GM23338 (cell line): ENCODE measurements around the gene CEP95.

Source experiments
- EZH2 ChIP-seq: fragments of 200-600 bp; sonication (generic); IDR thresholded peaks from one replicate; pipeline ENCODE4 v1.8.0; 2017; ENCODE audit warnings: antibody characterized with exemption, mild to moderate bottlenecking, low read depth; ENCODE audit not compliant: unreplicated experiment
- JUNB ChIP-seq: IDR thresholded peaks from one replicate; pipeline ENCODE4 v1.6.1; 2016; ENCODE audit warnings: antibody characterized with exemption; ENCODE audit not compliant: unreplicated experiment
- POLR2AphosphoS5 ChIP-seq: IDR thresholded peaks from 2 replicates; pipeline ENCODE4 v1.6.1; 2016; ENCODE audit warnings: antibody characterized with exemption, low read depth
- ZNF331 ChIP-seq: fragments of 250-450 bp; sonication (Bioruptor Pico); IDR thresholded peaks from 2 replicates; pipeline ENCODE4 v1.5.0; 2020; ENCODE audit warnings: low read depth, mild to moderate bottlenecking, moderate library complexity
- TF ChIP-seq, protein P1 (sequence below), 2 experiments: fragments of 200-600 bp in 1 of 2; sonication (generic) in 1 of 2; conservative IDR thresholded peaks; 2 replicates each; pipeline versions ENCODE4 v1.5.1 to v1.6.1; 2016 to 2017; ENCODE audit warnings: antibody characterized with exemption in 2 of 2, low read depth in 2 of 2, mild to moderate bottlenecking in 2 of 2, moderate library complexity in 1 of 2
- TF ChIP-seq, protein P2 (sequence below): IDR thresholded peaks from one replicate; pipeline ENCODE4 v1.6.1; 2018; ENCODE audit warnings: antibody characterized with exemption; ENCODE audit not compliant: unreplicated experiment

DNA sequence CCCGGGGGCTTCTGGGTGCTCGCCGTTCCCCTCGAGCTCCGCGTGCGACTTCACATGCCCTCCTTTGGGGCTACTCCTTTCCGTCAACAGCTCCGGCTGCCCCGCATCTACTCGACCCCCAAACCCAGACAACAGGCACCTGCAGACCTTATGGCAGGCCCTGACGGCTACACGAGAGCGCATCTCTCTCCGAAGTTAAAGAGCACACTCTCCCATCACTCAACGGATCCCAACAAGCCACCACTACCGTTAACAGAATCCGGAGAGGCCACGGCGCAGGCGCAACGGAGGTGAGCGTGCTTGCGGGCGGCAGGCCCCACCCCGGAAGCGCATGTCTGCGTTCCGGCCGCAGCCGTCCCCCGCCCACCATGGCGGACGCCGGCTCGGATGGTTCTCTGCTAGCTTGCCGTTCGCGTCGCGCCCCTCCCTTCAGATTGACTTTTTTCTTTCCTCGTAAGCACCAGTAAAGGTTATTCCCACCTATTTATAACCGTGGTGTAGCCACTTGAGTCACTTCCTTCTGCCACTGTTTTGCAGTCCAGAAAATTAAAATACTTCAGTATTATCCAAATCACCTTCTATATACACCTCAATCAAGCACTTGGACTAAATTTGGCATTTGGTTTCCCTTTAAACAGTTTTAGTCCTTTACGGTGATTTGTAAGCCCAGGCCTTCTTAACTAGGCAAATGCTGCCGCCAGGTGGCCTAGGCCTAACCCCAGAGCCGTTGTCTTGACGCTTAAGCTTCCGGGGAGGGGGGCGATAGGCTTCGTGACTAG, 9.8 kb upstream of the CEP95 start, which contains the start of gene POLG2:
- TF ChIP-seq, protein P1, sequence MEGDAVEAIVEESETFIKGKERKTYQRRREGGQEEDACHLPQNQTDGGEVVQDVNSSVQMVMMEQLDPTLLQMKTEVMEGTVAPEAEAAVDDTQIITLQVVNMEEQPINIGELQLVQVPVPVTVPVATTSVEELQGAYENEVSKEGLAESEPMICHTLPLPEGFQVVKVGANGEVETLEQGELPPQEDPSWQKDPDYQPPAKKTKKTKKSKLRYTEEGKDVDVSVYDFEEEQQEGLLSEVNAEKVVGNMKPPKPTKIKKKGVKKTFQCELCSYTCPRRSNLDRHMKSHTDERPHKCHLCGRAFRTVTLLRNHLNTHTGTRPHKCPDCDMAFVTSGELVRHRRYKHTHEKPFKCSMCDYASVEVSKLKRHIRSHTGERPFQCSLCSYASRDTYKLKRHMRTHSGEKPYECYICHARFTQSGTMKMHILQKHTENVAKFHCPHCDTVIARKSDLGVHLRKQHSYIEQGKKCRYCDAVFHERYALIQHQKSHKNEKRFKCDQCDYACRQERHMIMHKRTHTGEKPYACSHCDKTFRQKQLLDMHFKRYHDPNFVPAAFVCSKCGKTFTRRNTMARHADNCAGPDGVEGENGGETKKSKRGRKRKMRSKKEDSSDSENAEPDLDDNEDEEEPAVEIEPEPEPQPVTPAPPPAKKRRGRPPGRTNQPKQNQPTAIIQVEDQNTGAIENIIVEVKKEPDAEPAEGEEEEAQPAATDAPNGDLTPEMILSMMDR (conservative IDR thresholded peaks at IDR 0.05; ENCODE audit: low read depth in 2 of 2): peak; percentile 58 to 76
- TF ChIP-seq EZH2 (no peak), ZNF331 (CRISPR knock-in tag) (no peak), POLR2AphosphoS5 (peak; percentile 86), JUNB (no peak)
- TF ChIP-seq, protein P2, sequence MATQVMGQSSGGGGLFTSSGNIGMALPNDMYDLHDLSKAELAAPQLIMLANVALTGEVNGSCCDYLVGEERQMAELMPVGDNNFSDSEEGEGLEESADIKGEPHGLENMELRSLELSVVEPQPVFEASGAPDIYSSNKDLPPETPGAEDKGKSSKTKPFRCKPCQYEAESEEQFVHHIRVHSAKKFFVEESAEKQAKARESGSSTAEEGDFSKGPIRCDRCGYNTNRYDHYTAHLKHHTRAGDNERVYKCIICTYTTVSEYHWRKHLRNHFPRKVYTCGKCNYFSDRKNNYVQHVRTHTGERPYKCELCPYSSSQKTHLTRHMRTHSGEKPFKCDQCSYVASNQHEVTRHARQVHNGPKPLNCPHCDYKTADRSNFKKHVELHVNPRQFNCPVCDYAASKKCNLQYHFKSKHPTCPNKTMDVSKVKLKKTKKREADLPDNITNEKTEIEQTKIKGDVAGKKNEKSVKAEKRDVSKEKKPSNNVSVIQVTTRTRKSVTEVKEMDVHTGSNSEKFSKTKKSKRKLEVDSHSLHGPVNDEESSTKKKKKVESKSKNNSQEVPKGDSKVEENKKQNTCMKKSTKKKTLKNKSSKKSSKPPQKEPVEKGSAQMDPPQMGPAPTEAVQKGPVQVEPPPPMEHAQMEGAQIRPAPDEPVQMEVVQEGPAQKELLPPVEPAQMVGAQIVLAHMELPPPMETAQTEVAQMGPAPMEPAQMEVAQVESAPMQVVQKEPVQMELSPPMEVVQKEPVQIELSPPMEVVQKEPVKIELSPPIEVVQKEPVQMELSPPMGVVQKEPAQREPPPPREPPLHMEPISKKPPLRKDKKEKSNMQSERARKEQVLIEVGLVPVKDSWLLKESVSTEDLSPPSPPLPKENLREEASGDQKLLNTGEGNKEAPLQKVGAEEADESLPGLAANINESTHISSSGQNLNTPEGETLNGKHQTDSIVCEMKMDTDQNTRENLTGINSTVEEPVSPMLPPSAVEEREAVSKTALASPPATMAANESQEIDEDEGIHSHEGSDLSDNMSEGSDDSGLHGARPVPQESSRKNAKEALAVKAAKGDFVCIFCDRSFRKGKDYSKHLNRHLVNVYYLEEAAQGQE: no peak
